Measurements from ENCODE around the gene HTT. TPM values are rescaled to one million over a fixed set of nuclear protein-coding genes. Genes with fewer than 3 reads are reported as not detected.

HTT gene
- total RNA-seq, 6 donors from 2014 or later: 55.4 to 170 (median 81.5) TPM

GRCh38 chr4:3220476-3221183 lies 146.1 kb downstream of the HTT start:
- no peak overlapping the region for H3K4me3 ChIP-seq
- TF ChIP-seq POLR2AphosphoS5 (IDR thresholded peaks at IDR 0.05) (no peak), CTCF (IDR thresholded peaks at IDR 0.05) (no peak), EP300 (IDR thresholded peaks at IDR 0.05) (no peak), POLR2A (IDR thresholded peaks at IDR 0.05) (no peak)
- DNase-seq: no peak
- no peaks in the 10 kb centered on the region for H3K27me3 ChIP-seq
- peaks cover 20 to 97% (median 79%) of the 10 kb centered on the region in 4 donors for H3K36me3 ChIP-seq
- H3K4me1 ChIP-seq: peaks cover 4 to 11% (median 7%) of the 10 kb centered on the region in 4 donors
- ATAC-seq (ENCODE audit: low FRiP score in 2 of 2): no peak
- WGBS, 2 donors: 76 to 79% methylated on average over 8 of the region's 8 CpGs
- no peak overlapping the region for H3K27ac ChIP-seq
- no peaks in the 10 kb centered on the region for H3K9me3 ChIP-seq

- DNase-seq: no peak
- no peak for ATAC-seq (ENCODE audit: low FRiP score in 2 of 2)
- Histone ChIP-seq H3K4me3 (no peak overlapping the region), H3K27ac (no peak overlapping the region), H3K9me3 (no peaks in the 10 kb centered on the region), H3K27me3 (no peaks in the 10 kb centered on the region), H3K36me3 (peaks cover 20 to 97% (median 75%) of the 10 kb centered on the region in 4 donors), H3K4me1 (peaks cover 4 to 15% (median 11%) of the 10 kb centered on the region in 4 donors)
- TF ChIP-seq POLR2AphosphoS5 (IDR thresholded peaks at IDR 0.05) (no peak), EP300 (IDR thresholded peaks at IDR 0.05) (no peak), POLR2A (IDR thresholded peaks at IDR 0.05) (no peak), CTCF (IDR thresholded peaks at IDR 0.05) (no peak)
- WGBS, 2 donors: 91 to 92% methylated on average over 8 of the region's 8 CpGs
Measured at GRCh38 chr4:3221184-3221494, 146.7 kb downstream of the HTT start.

GRCh38 chr4:3221996-3222395 lies 147.5 kb downstream of the HTT start:
- Histone ChIP-seq H3K9me3 (no peaks in the 10 kb centered on the region), H3K27me3 (no peaks in the 10 kb centered on the region), H3K36me3 (peaks cover 18 to 100% (median 76%) of the 10 kb centered on the region in 4 donors), H3K27ac (no peak overlapping the region), H3K4me1 (peaks cover 4 to 22% (median 15%) of the 10 kb centered on the region in 4 donors), H3K4me3 (no peak overlapping the region)
- 97% methylated on average over 12 of the region's 12 CpGs; no CpG with 5 or more reads in 1 of the 2 donors for WGBS, 2 donors
- DNase-seq (peak in 1 of 2 donors; percentile 36), ATAC-seq (ENCODE audit: low FRiP score in 2 of 2) (no peak)
- TF ChIP-seq EP300 (IDR thresholded peaks at IDR 0.05): no peak
- no peak for TF ChIP-seq CTCF (IDR thresholded peaks at IDR 0.05)
- no peak for TF ChIP-seq POLR2AphosphoS5 (IDR thresholded peaks at IDR 0.05)
- no peak for TF ChIP-seq POLR2A (IDR thresholded peaks at IDR 0.05)

GRCh38 chr4:3223346-3223745 lies 148.9 kb downstream of the HTT start:
- no peak for ATAC-seq (ENCODE audit: low FRiP score in 2 of 2)
- H3K4me3 ChIP-seq: no peak overlapping the region
- H3K4me1 ChIP-seq: peaks cover 4 to 22% (median 15%) of the 10 kb centered on the region in 4 donors
- H3K9me3 ChIP-seq: no peaks in the 10 kb centered on the region
- peaks cover 18 to 93% (median 69%) of the 10 kb centered on the region in 4 donors for H3K36me3 ChIP-seq
- no peak for TF ChIP-seq POLR2AphosphoS5 (IDR thresholded peaks at IDR 0.05)
- no peak for TF ChIP-seq POLR2A (IDR thresholded peaks at IDR 0.05)
- TF ChIP-seq CTCF (IDR thresholded peaks at IDR 0.05): no peak
- TF ChIP-seq EP300 (IDR thresholded peaks at IDR 0.05): no peak
- H3K27ac ChIP-seq: no peak overlapping the region
- H3K27me3 ChIP-seq: no peaks in the 10 kb centered on the region
- peak in 1 of 2 donors; percentile 21 for DNase-seq
- 95 to 98% methylated on average over 7 to 11 of the region's 11 CpGs for WGBS, 2 donors

All from upper lobe of left lung (tissue), 6 donors.